Measurements from ENCODE around the gene IPO8.

IPO8 gene

GRCh38 chr12:30696103-30696408 is 387 bp upstream of the IPO8 start:
- Histone ChIP-seq H3K23ac (ENCODE audit: low read length) (no peak overlapping the region), H3K4me3 (ENCODE audit: low read length) (peak overlapping the region; percentile 3), H3K79me1 (ENCODE audit: low read length) (peaks cover 6% of the 10 kb centered on the region), H3K27ac (ENCODE audit: low read depth, low read length) (no peak overlapping the region), H3K36me3 (ENCODE audit: control insufficient read depth, insufficient read depth, low read length) (no peaks in the 10 kb centered on the region), H2BK15ac (replicated peaks; ENCODE audit: low read depth) (no peak overlapping the region), H3K79me2 (ENCODE audit: control insufficient read depth, insufficient read depth, low read length) (peaks cover 3% of the 10 kb centered on the region), H3K4ac (ENCODE audit: low read depth, low read length) (no peak overlapping the region), H3K27me3 (ENCODE audit: insufficient read depth, low read length, poor library complexity) (no peaks in the 10 kb centered on the region), H3K4me1 (ENCODE audit: control insufficient read depth, low read depth, low read length) (no peaks in the 10 kb centered on the region), H2BK5ac (ENCODE audit: low read length) (no peak overlapping the region), H4K5ac (ENCODE audit: low read length) (no peak overlapping the region), H2BK120ac (ENCODE audit: low read depth, low read length) (no peak overlapping the region), H3K4me2 (ENCODE audit: low read length) (peak overlapping the region; percentile 11), H3K56ac (ENCODE audit: low read length) (peak overlapping the region; percentile 66), H4K8ac (ENCODE audit: low read depth, low read length) (no peak overlapping the region), H3K9ac (ENCODE audit: low read length) (peak overlapping the region; percentile 38), H3K18ac (ENCODE audit: low read length) (no peak overlapping the region), H2AK5ac (ENCODE audit: low read length) (no peak overlapping the region)
- no CpG with 5 or more reads among the region's 6 CpGs for WGBS (ENCODE audit: extremely low coverage, insufficient coverage, low lambda C conversion rate)
- no peak for DNase-seq

GRCh38 chr12:30694412-30695198 is 1.1 kb downstream of the IPO8 start:
- H2AK5ac ChIP-seq (ENCODE audit: low read length): no peak overlapping the region
- H3K27ac ChIP-seq (ENCODE audit: low read depth, low read length): no peak overlapping the region

GRCh38 chr12:30692470-30692869 is 3.2 kb downstream of the IPO8 start:
- Histone ChIP-seq H3K4ac (ENCODE audit: low read depth, low read length) (no peak overlapping the region), H3K27ac (ENCODE audit: low read depth, low read length) (no peak overlapping the region), H4K5ac (ENCODE audit: low read length) (no peak overlapping the region), H3K27me3 (ENCODE audit: insufficient read depth, low read length, poor library complexity) (no peaks in the 10 kb centered on the region), H2BK120ac (ENCODE audit: low read depth, low read length) (no peak overlapping the region), H3K36me3 (ENCODE audit: control insufficient read depth, insufficient read depth, low read length) (no peaks in the 10 kb centered on the region), H3K4me3 (ENCODE audit: low read length) (no peak overlapping the region), H4K8ac (ENCODE audit: low read depth, low read length) (no peak overlapping the region), H3K4me2 (ENCODE audit: low read length) (no peak overlapping the region), H2BK5ac (ENCODE audit: low read length) (no peak overlapping the region), H3K9ac (ENCODE audit: low read length) (no peak overlapping the region), H3K79me2 (ENCODE audit: control insufficient read depth, insufficient read depth, low read length) (peaks cover 3% of the 10 kb centered on the region), H3K23ac (ENCODE audit: low read length) (no peak overlapping the region), H2AK5ac (ENCODE audit: low read length) (no peak overlapping the region), H3K18ac (ENCODE audit: low read length) (no peak overlapping the region), H3K4me1 (ENCODE audit: control insufficient read depth, low read depth, low read length) (no peaks in the 10 kb centered on the region), H3K79me1 (ENCODE audit: low read length) (peaks cover 6% of the 10 kb centered on the region), H3K56ac (ENCODE audit: low read length) (no peak overlapping the region), H2BK15ac (replicated peaks; ENCODE audit: low read depth) (no peak overlapping the region)
- DNase-seq: no peak
- WGBS (ENCODE audit: extremely low coverage, insufficient coverage, low lambda C conversion rate): no CpG with 5 or more reads among the region's 5 CpGs

More at GRCh38 chr12:30694412-30695198, 1.1 kb downstream of the IPO8 start:
- no peak overlapping the region for H2BK15ac ChIP-seq (replicated peaks; ENCODE audit: low read depth)
- no peaks in the 10 kb centered on the region for H3K36me3 ChIP-seq (ENCODE audit: control insufficient read depth, insufficient read depth, low read length)
- no peak overlapping the region for H4K8ac ChIP-seq (ENCODE audit: low read depth, low read length)
- H2BK120ac ChIP-seq (ENCODE audit: low read depth, low read length): no peak overlapping the region
- peak overlapping the region; percentile 86 for H3K9ac ChIP-seq (ENCODE audit: low read length)
- H3K79me2 ChIP-seq (ENCODE audit: control insufficient read depth, insufficient read depth, low read length): peaks cover 3% of the 10 kb centered on the region
- H3K4me3 ChIP-seq (ENCODE audit: low read length): peak overlapping the region; percentile 67
- H3K4ac ChIP-seq (ENCODE audit: low read depth, low read length): no peak overlapping the region
- no peak overlapping the region for H3K23ac ChIP-seq (ENCODE audit: low read length)
- no peaks in the 10 kb centered on the region for H3K4me1 ChIP-seq (ENCODE audit: control insufficient read depth, low read depth, low read length)
- H2BK5ac ChIP-seq (ENCODE audit: low read length): no peak overlapping the region
- H3K27me3 ChIP-seq (ENCODE audit: insufficient read depth, low read length, poor library complexity): no peaks in the 10 kb centered on the region
- peaks cover 6% of the 10 kb centered on the region for H3K79me1 ChIP-seq (ENCODE audit: low read length)
- H4K5ac ChIP-seq (ENCODE audit: low read length): no peak overlapping the region
- DNase-seq: peak; percentile 67
- H3K18ac ChIP-seq (ENCODE audit: low read length): no peak overlapping the region
- H3K4me2 ChIP-seq (ENCODE audit: low read length): peak overlapping the region; percentile 55
- peak overlapping the region; percentile 78 for H3K56ac ChIP-seq (ENCODE audit: low read length)
- no CpG with 5 or more reads among the region's 16 CpGs for WGBS (ENCODE audit: extremely low coverage, insufficient coverage, low lambda C conversion rate)

- no peak overlapping the region for H3K56ac ChIP-seq (ENCODE audit: low read length)
- DNase-seq: no peak
- H2BK5ac ChIP-seq (ENCODE audit: low read length): no peak overlapping the region
- H3K4me3 ChIP-seq (ENCODE audit: low read length): no peak overlapping the region
- no peak overlapping the region for H3K27ac ChIP-seq (ENCODE audit: low read depth, low read length)
- no peak overlapping the region for H4K5ac ChIP-seq (ENCODE audit: low read length)
- no peak overlapping the region for H2BK120ac ChIP-seq (ENCODE audit: low read depth, low read length)
- H2BK15ac ChIP-seq (replicated peaks; ENCODE audit: low read depth): no peak overlapping the region
- H3K36me3 ChIP-seq (ENCODE audit: control insufficient read depth, insufficient read depth, low read length): no peaks in the 10 kb centered on the region
- H3K18ac ChIP-seq (ENCODE audit: low read length): no peak overlapping the region
- H3K23ac ChIP-seq (ENCODE audit: low read length): no peak overlapping the region
- WGBS (ENCODE audit: extremely low coverage, insufficient coverage, low lambda C conversion rate): no CpG with 5 or more reads among the region's 4 CpGs
- no peak overlapping the region for H2AK5ac ChIP-seq (ENCODE audit: low read length)
- no peak overlapping the region for H3K4me2 ChIP-seq (ENCODE audit: low read length)
- peaks cover 3% of the 10 kb centered on the region for H3K79me2 ChIP-seq (ENCODE audit: control insufficient read depth, insufficient read depth, low read length)
- no peaks in the 10 kb centered on the region for H3K4me1 ChIP-seq (ENCODE audit: control insufficient read depth, low read depth, low read length)
- H4K8ac ChIP-seq (ENCODE audit: low read depth, low read length): no peak overlapping the region
- peaks cover 6% of the 10 kb centered on the region for H3K79me1 ChIP-seq (ENCODE audit: low read length)
- H3K9ac ChIP-seq (ENCODE audit: low read length): no peak overlapping the region
- no peak overlapping the region for H3K4ac ChIP-seq (ENCODE audit: low read depth, low read length)
- H3K27me3 ChIP-seq (ENCODE audit: insufficient read depth, low read length, poor library complexity): no peaks in the 10 kb centered on the region
Observed at GRCh38 chr12:30691122-30691879, 4.4 kb downstream of the IPO8 start.

- Histone ChIP-seq H2AK5ac (ENCODE audit: low read length) (no peak overlapping the region), H3K23ac (ENCODE audit: low read length) (no peak overlapping the region), H2BK15ac (replicated peaks; ENCODE audit: low read depth) (no peak overlapping the region), H3K18ac (ENCODE audit: low read length) (no peak overlapping the region), H3K79me2 (ENCODE audit: control insufficient read depth, insufficient read depth, low read length) (peaks cover under 1% of the 10 kb centered on the region), H3K9ac (ENCODE audit: low read length) (no peak overlapping the region), H4K5ac (ENCODE audit: low read length) (no peak overlapping the region), H3K4me2 (ENCODE audit: low read length) (no peak overlapping the region), H3K56ac (ENCODE audit: low read length) (no peak overlapping the region), H3K27me3 (ENCODE audit: insufficient read depth, low read length, poor library complexity) (no peaks in the 10 kb centered on the region), H3K4ac (ENCODE audit: low read depth, low read length) (no peak overlapping the region), H2BK120ac (ENCODE audit: low read depth, low read length) (no peak overlapping the region), H2BK5ac (ENCODE audit: low read length) (no peak overlapping the region), H3K36me3 (ENCODE audit: control insufficient read depth, insufficient read depth, low read length) (no peaks in the 10 kb centered on the region), H3K79me1 (ENCODE audit: low read length) (peaks cover 2% of the 10 kb centered on the region), H3K4me1 (ENCODE audit: control insufficient read depth, low read depth, low read length) (no peaks in the 10 kb centered on the region), H3K27ac (ENCODE audit: low read depth, low read length) (no peak overlapping the region), H4K8ac (ENCODE audit: low read depth, low read length) (no peak overlapping the region), H3K4me3 (ENCODE audit: low read length) (no peak overlapping the region)
- DNase-seq: no peak
- WGBS (ENCODE audit: extremely low coverage, insufficient coverage, low lambda C conversion rate): no CpG with 5 or more reads among the region's 2 CpGs
Observed at GRCh38 chr12:30687265-30687986, 8.2 kb downstream of the IPO8 start.

All from mesendoderm (in vitro differentiated cells).